Ecto neural progenitor cell (in vitro differentiated cells): Measurements from ENCODE around the gene RGS16.
"Not testable (repeated sequence)": the region's sequence is repeated elsewhere in the genome, so short reads cannot be mapped to it uniquely, and the experiment has no call there.

Experiments used
- DNase-seq: peaks from one replicate; pipeline ENCODE4 v3.0.0-alpha.2; 2018; ENCODE audit warnings: low spot score

The RGS16 gene, protein sequence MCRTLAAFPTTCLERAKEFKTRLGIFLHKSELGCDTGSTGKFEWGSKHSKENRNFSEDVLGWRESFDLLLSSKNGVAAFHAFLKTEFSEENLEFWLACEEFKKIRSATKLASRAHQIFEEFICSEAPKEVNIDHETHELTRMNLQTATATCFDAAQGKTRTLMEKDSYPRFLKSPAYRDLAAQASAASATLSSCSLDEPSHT

DNA sequence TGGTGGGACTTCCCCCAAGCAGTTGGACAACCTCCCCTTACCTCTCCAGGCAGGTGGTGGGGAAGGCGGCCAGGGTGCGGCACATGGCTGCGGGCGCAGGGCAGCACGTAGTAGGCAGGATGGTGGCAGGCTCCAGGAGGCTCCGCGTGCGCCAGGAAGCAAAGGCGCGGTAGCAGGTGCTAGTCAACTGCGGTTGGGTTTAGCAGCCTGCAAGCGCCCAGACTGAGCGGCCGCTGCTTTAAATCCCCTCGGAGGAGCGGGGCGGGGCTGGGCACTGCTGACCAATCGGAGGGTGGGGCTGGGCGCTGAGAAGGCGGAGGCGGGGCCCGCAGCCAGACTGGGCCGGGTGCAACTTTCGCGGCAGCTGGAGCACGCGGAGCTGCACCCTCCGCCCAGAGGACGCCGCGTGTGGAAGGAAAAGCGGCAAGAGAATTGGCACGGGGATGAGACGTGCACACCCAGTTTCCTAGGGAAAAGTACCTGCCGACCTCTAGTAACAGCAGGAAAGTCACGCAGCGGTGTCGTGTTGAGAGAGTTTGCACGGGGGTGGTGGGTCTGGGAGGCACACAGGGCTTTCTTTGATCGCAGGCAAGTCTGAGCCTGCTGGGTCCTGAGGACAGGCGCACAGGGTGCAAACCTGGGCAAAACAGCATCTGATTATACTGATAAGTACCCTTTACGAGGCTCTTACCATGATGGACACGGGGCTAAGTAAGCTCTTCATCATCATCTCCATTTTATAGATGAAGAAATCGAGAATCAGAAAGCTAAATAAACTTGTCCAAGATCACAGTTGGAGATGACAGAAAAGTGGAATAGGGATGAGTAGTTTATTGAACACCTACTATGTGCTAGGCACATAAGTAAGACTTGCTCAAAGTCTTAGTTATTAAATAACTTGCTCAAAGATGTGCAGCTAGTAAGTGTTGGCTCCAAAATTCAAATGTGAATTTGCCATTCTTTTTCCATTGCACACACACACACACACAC, at the start of gene RGS16:
Gene RGS16, minus strand, starts transcription at position 215 of the 990 bp plus-strand sequence. Its CDS starts 130 bp downstream, at position 85.
- DNase-seq: peak; percentile 95

DNA sequence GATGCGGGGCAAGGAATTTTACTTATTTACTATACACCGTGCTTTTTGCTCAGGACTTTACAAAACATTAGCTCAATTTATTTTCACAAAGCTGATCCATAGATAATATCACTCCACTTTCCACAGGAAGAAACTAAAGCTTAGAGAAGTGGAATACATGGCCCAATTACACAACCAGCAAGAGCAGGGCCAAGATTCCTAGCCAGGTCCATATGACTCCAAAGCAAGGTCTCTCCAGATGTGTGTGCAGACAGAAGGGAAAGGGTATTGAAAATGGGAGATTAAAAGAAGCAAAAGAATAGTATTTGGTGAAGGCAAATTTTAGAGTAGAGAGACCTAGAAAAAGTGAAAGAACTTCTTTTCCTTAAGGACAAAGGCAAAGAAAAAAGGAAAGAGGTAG, 49.8 kb upstream of the RGS16 start:
- DNase-seq: no peak

DNA sequence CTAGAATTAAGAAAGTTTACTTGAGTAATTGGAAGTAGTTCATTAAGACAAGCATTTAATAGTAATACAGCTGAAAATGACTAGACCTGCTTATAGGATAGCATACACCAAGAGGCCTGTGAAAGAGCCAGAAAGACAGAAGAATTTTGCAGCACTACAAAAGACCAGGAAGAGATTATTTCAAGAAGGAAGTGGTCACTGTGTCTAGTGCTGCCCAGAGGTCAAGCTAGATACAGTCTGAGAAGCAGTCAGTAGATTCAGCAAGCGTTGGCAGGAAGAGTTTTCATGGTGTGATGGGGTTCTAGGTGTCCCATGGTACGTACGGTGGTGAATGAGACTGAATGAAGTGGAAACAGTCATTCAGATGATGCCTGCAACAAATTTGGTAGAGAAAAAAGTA, 48.7 kb upstream of the RGS16 start:
- no peak for DNase-seq

DNA sequence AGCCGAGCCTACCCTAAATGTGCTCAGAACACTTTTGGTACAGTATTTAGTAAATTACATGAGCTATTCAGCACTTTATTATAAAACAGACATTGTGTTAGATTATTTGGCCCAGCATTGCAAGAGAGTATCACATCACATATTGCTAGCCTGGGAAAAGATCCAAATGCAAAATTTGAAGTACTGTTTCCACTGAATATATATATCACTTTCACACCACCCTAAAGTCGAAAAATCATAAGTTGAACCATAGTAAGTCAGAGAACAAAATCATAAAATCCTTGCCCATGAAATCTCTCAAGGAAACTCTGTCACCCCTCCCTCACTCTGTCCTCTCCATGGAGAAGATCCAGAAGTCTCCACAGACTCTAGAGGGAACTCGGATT, 47.1 kb upstream of the RGS16 start:
- DNase-seq: no peak

DNA sequence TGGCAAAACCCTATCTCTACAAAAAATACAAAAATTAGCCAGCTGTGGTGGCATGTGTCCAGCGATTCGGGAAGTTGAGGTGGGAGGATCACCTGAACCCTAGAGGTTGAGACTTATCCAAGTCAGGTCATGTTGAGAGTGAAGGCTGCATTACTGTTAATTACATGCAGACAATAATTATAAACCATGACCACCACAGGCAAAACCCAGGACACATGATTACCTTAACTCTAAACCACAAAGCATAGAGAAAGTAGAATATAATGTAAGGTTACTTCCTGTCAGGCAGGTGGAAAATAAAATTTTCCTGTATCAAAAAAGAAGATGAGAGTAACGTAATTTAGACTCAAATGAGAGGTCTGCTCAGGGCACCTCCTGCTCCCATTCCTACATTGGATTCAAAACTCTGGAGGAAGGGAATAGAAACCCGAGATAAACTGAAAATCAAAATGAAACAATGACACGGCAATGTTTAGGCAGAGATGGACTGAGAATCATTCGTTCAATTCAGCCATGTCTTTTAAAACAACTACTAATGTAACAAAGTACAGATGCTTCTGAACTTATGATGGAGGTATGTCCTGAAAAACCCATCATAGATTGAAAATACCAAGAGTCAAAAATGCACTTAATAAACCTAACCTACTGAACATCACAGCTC, 46.6 kb upstream of the RGS16 start:
- no peak for DNase-seq

DNA sequence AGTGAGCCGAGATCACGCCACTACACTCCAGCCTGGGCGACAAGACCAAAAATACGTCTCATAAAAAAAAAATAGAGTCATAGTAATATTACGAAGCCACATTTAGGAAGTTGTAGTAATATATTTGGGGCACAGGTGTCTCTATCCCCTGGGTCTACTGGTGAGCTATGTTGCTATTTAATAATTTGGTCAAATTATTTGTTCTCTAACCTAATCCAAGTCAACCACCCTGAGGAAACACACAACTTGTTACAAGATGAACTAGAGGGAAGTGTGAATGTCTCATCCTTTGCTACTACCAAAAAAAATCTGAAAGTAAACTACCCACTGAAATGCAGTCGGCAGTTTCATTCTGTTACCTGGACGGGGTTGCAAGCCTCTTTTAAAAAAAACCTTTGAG, 44.9 kb upstream of the RGS16 start:
- DNase-seq: no peak

DNA sequence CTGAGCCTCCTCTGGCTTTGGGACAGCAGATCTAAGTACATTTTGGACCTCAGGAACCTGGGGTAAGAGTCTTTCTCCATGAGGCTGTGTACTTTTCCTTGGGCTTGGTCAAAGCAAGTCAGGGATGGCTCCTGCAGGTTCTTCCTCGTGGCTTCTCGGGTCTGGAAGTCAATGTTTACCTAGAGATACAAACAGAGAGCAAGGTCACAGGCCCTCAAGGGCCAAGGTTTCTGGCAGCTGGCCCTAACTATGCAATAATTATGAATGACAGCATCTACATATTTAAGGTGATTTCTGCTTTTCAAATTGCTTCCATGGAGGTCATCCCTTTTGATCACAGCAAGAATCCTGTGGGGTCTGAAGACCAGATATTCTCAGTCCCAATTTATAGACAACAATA, 42.5 kb upstream of the RGS16 start:
- no peak for DNase-seq

DNA sequence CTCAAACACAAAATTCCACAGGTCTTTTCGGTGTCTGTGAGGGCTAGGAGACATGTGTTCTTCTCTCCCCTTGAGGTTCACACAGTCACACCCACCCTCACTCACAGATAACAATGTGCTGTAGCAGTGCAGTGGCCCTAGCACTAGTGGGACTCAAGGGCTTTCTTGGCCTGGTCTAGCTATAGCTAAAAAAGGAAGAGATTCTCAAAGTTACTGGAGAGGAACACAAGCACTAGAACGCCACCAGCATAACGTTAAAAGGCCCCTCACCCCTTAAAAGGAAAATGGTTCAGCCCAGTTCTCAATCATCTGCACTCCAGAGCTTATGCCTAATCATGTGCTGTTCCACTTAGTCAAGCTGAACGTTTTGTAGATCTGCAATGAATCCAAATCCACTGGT, 40.7 kb upstream of the RGS16 start:
- no peak for DNase-seq

DNA sequence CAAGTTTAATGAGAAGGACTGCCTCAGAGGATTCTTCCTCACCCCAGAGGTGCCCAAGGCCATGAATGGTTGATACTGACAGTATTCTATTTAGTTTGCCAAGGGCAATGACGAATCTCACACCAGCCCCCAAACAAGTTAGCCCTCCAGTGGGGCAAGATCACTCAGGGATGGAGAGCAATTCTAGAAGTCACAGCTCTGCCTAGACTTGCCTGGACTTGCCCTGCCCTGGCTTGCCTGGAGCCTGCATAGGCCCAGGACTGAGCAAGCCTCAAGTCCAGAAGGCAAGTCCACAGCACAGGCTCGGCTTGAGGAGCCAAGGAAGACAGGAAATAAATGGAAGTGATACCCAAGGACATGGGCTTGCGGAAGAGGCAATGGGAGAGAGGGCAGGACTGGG, 39.5 kb upstream of the RGS16 start:
- DNase-seq: no peak

DNA sequence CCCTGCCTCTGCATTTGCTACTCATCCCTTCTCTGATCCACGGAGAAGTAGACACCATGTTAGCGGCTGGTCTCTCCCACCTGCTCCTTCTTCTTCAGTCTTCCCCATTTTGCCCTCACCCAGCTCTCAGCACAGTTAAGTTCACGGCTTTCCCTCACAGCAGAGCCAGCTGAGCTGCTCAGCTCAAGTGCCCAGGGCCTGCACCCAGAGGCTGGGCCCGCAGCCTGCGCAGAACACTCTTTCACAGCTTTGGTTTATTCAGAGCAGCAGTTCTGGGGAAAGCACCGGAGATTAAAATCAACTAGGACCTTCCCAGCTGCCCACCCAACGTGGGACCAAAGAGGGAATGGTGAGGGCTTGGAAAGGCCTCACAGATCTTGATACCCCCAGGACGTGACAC, 38.3 kb upstream of the RGS16 start:
- DNase-seq: no peak

DNA sequence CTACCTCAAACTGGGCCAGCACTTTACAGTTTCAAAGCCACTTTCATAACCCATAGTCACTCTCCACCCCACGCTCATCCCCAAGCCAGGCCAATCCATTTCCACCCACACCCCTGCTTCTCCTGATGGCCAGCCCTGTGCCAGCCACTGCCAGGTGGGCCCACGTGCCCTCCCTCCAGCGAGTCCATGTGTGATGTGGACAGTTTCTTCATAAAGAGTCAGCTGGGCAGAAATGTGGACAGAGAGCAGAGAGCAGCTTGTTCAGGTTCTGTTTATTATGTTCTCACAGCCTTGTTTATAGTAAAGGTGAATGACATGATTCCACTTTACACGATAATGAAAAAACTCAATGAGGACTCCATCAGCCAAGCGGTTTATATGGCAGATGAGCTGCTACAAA, 37.4 kb upstream of the RGS16 start:
- no peak for DNase-seq

DNA sequence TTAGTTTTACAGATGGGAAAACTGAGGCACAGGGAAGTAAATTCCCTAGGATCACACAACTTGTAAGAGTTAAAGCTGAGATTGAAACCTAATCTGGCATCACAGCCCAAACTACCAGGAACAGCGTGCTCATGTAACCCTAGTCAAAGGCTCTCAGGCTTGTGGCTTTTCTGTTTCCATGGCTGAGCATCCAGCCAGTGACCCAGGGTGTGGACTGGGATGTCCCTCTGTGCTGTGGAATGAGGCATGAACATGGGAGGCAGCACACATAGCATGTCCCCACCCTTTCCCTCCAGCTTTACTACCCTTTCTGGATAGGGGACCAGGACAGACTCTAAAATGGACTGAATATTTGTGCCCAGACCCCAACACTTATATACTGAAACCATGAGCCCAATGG, 35.1 kb upstream of the RGS16 start:
- DNase-seq: no peak

DNA sequence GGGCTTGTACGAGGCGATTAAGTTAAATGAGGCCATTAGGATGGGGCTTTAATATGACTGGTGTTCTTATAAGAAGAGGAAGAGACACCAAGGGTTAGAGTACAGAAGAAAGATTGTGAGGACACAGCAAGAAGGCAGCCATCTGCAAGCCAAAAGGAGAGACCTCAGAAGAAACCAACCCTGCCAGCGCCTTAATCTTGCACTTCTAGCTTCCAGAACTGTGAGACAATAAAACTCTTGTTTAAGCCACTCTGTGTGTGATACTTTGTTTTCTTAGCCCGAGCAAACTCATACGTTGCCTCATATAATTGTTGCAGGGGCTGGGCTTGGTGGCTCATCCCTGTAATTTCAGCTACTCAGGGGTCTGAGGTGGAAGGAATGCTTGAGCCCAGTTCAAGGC, 33.6 kb upstream of the RGS16 start:
- no peak for DNase-seq

DNA sequence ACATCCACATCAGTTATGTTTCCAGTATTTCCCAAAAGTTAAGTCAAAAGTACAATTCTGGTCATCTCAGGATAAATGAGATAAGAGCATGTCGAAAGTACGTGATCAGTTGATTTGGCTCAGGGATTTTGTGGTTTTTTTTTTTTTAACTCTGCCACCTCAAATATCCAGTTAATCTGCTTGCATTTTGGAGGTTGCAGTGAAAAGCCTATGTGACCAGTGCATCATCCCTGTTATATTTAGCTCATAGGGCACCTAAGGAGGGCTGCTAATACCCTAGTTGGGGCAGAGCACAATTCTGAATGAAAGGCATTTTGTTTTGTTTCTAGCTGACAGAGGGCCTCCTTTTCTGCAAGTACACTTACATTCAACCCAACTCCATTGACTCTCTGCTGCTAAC, 31.7 kb upstream of the RGS16 start:
- no peak for DNase-seq

DNA sequence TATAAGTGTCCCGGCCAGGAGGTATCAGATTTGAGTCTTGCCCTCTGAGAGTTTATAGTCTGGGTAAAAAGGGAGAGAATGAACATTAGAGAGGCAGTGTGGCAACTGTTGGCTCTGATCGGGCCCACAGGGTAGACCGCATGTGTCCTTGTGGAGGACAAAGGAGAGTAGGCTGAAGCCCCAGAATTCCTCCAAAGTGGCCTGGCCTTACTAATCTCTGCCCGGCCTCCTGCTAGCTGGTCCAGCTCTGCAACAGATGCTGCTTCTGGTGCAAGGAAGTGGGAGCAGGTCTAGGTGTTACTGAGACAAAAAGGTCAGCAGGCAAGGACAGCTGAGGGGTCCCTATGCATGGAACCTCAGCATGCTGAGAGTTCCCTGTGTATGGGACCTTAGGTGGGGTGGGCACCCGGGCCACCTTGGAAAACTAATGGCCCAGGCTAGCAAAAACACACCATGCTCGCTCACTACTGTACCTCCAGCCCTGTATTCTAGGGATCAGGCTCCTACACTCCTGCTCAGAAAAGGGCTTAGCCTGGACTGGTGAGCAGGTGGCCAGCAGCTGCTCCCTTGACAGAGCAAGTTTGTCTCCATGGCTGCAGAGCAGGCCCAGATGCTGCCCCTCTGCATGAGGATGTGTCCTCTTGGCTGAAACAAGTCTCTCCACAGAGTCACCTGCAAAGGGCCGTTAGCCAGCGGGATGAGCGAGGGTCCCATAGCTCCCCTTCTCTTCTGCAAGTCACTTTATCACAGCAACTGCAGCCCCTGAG, 30.3 kb upstream of the RGS16 start:
- DNase-seq: no peak

DNA sequence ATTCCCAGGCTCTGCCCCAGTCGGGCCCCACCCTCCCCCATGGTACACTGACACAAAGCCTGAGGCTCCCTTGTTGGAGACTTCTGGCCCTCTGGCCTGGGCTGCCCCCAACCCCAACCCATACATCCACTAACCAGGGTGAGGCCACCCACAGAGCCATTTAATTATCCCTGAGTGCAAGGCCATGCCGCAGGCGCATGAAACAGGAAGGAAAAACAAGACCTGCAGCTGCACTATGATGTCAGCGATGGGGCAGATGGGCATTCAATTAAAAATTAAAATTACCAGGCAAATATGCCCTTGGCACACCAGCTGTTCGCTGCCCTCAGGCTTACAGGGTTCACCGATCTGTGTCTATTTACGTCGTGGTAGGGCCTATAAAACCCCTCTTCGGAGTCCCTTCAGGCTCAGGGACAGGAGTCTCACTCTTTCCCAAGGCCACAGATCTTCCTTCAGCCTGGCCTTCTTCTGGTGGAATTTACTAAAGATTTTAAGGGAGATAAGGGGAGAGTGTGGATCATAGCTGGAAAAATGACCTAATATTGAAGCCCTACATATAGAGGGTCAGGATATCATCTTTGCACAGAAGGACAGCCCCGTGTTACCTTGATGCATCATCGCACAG, 29.6 kb upstream of the RGS16 start:
- peak; percentile 69 for DNase-seq

DNA sequence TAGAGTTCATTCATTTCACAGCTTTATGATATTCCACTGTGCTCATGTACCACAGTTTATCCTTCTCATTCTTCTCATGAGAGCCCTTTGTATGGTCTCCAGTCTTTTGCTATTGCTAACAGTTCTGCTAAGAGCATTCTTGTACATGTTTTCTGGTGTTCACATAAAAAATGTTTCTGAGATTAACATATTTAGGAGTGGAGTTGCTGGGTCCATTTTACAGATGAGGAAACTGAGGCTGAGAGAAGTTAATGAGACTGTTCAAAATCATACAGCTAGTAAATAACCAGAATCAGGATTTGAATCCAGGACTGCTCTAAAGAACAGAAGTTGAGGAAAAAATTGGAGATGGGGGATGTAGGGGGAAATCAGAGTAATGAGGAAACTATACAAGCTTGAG, 28.8 kb upstream of the RGS16 start:
- DNase-seq: no peak

DNA sequence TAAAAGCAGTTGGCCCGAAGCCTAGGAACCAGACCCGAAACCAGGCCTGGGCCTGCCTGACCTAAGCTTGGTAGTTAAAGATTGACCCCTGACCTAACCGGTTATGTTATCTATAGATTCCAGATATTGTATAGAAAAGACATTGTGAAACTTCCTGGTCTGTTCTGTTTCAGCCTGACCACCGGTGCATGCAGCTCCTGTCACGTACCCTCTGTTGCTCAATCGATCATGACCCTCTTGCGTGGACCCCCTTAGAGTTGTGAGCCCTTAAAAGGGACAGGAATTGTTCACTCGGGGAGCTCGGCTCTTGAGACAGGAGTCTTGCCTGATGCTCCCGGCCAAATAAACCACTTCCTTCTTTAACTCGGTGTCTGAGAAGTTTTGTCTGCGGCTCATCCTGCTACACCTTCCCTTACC, 28.3 kb upstream of the RGS16 start:
- DNase-seq: not testable (repeated sequence)

DNA sequence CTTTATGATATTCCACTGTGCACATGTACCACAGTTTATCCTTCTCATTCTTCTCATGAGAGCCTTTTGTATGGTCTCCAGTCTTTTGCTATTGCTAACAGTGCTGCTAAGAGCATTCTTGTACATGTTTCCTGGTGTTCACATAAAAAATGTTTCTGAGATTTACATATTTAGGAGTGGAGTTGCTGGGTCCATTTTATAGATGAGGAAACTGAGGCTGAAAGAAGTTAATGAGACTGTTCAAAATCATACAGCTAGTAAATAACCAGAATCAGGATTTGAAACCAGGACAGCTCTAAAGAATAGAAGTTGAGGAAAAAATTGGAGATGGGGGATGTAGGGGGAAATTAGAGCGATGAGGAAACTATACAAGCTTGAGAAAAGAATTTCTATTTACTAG, 27.8 kb upstream of the RGS16 start:
- no peak for DNase-seq

DNA sequence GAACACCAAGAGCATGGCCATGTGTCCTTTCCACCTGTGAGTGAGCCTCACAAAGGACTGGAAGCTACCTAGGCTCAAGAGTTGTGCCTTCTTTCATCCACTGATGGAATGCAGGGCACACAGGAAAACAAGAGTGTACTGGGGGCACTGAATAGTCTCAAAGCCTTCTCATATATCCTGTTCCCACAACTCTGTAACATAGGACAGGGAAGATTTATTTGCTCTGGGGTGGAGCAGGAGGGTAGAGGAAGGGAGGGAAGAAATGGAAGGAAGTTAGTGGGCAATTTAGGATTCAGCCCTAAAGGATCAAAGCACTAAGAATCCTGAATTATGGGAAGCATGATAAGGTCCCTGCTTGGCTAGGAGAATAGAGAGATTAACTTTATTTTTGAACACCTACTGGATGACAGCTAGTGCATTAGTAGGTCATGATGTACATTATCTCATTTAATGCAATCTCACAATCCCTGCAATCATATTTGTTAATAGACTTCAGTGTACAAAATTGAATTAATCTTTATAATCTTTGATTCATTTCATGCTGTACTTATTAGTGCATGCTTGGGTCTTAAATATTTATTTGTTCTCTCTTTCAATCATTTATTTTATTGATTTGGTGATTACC, 27.0 kb upstream of the RGS16 start:
- DNase-seq: no peak

DNA sequence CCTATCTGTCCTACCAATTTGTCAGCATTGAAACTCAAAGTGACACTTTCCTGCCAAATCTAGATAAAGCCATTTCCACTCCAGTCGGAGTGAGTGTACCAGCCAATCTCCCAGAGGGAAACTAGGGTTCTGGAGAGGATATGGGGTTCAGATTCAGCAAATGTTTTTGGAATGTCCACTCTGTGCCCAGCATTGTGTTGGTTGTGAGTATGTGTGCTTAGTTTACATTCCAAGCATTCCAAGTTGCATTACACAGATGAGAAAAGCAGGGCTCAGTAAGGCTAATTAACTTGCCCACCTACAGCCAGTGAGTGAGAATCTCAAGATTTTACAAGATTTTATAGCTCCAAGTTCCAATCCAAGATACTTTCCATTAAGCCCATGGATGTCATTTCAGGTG, 26.4 kb upstream of the RGS16 start:
- DNase-seq: no peak
